Measurements from ENCODE around the gene HEPACAM2. TPM values are rescaled to one million over a fixed set of nuclear protein-coding genes. Genes with fewer than 3 reads are reported as not detected.

The HEPACAM2 gene
- total RNA-seq, 6 experiments from 2014 or later = not detected

DNA sequence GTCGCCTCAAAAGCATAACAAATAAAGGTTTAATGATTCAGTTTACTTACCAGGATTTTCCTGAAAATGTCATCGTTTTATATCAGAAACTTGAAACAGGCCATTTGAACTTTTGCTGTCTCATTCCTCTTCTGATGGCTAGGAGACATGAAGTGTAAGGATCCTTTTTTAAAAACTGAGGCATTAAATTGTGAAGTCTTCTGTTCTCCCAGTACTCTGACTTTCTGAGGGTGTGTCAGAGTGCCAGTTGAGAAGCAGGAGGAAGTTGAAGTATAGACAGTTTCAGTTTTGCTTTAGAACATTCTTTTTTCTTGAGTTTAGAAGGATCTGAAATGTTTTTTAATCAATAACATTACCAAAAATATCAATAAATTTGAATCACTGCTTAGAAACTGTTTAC, 78.1 kb downstream of the HEPACAM2 start, which contains the start of gene SAMD9L:
Gene SAMD9L (minus strand): TSS at position 242 of the 400 bp plus-strand sequence. CDS start 12,414 bp downstream, outside the sequence.
- 25% methylated on average over 2 of the region's 2 CpGs for WGBS (ENCODE audit: insufficient coverage, low coverage, low lambda C conversion rate, missing lambda C conversion rate)
- H3K9me3 ChIP-seq = no peaks in the 10 kb centered on the region
- H3K4me1 ChIP-seq = no peaks in the 10 kb centered on the region
- H3K27me3 ChIP-seq = no peaks in the 10 kb centered on the region
- intact Hi-C loops (cut with DNase I) = no loop called here
- peak within 1 kb of the TSS; percentile 11 to 67 (median 54) for H3K27ac ChIP-seq
- ATAC-seq (peak; percentile 42 to 73 (median 68)), DNase-seq (no peak)
- peaks cover 0 to 5% (median 0%) of the 10 kb centered on the region in 4 donors for H3K36me3 ChIP-seq
- peak within 1 kb of the TSS; percentile 17 to 37 (median 22) for H3K4me3 ChIP-seq
- TF ChIP-seq, protein P1, sequence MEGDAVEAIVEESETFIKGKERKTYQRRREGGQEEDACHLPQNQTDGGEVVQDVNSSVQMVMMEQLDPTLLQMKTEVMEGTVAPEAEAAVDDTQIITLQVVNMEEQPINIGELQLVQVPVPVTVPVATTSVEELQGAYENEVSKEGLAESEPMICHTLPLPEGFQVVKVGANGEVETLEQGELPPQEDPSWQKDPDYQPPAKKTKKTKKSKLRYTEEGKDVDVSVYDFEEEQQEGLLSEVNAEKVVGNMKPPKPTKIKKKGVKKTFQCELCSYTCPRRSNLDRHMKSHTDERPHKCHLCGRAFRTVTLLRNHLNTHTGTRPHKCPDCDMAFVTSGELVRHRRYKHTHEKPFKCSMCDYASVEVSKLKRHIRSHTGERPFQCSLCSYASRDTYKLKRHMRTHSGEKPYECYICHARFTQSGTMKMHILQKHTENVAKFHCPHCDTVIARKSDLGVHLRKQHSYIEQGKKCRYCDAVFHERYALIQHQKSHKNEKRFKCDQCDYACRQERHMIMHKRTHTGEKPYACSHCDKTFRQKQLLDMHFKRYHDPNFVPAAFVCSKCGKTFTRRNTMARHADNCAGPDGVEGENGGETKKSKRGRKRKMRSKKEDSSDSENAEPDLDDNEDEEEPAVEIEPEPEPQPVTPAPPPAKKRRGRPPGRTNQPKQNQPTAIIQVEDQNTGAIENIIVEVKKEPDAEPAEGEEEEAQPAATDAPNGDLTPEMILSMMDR (IDR thresholded peaks at IDR 0.05) = no peak
- no peak for TF ChIP-seq POLR2A (IDR thresholded peaks at IDR 0.05)

DNA sequence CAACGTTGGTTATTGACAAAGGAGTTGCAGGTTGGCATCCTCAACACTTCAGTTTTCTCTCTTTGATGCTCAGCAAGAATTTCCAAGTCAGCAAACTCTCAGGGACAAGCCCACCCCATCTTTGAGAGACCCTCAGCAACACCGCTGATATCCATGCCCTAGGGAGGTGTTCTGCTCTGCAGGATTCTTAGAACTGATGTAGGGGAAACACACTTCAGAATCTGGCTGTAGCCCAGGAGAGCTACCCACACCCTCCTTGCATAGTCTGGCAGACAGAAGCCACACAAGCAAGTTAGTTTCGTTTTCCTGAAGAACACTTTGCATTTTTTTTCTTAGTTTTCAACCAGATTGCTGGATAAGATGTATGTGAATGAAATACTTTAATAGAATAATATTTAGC, 78.9 kb downstream of the HEPACAM2 start:
- H3K4me3 ChIP-seq = peak overlapping the region; percentile 17 to 37 (median 22)
- TF ChIP-seq, protein P1 (IDR thresholded peaks at IDR 0.05) = no peak
- TF ChIP-seq POLR2A (IDR thresholded peaks at IDR 0.05) = no peak

DNA sequence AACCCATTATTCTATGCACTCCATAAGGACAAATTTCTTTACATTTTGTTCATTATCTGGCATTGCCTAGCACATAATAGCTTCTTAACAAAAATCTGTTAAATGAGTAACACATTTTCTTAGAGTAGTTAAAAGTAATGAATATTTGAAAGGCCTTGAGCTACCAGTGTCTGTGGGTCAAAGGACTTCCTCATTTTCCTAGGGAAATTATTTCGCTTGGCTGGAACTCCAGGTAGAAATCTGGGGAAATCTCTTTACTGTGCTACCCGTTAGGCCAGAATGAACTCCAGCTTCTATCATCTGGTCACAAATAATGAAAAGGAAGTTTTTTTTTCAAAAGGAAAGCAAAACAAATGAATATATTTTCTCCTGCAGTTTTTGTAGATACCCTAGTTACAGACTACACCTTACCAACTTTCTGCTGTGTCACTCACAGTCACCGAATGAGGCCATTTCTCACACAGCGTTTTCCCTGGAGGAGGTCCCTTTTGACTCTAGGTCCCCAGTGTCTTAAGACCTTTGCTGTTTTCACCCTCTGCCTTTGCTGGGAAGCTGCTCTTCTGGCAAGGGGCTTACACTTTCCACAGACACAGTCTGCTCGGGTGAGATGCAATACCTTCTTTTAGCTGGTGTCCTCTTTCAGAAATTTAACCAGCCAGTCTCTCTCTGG, 79.7 kb downstream of the HEPACAM2 start:
- Histone ChIP-seq H3K36me3 (peaks cover 0 to 5% (median 0%) of the 10 kb centered on the region in 4 donors), H3K27me3 (no peaks in the 10 kb centered on the region), H3K9me3 (no peaks in the 10 kb centered on the region), H3K4me3 (peak overlapping the region; percentile 17 to 37 (median 22)), H3K27ac (peak overlapping the region in 1 of 3 donors; percentile 6), H3K4me1 (no peaks in the 10 kb centered on the region)
- WGBS (ENCODE audit: insufficient coverage, low coverage, low lambda C conversion rate, missing lambda C conversion rate) = 39% methylated on average over 5 of the region's 5 CpGs
- intact Hi-C loops (cut with DNase I) = no loop called here
- no peak for TF ChIP-seq POLR2A (IDR thresholded peaks at IDR 0.05)
- TF ChIP-seq, protein P1 (IDR thresholded peaks at IDR 0.05) = no peak
- no peak for DNase-seq
- peak in 1 of 4 donors; percentile 28 for ATAC-seq

More for the DNA sequence above, 78.9 kb downstream of the HEPACAM2 start:
- Histone ChIP-seq H3K9me3 (no peaks in the 10 kb centered on the region), H3K4me1 (no peaks in the 10 kb centered on the region), H3K27me3 (no peaks in the 10 kb centered on the region), H3K27ac (peak overlapping the region in 2 of 3 donors; percentile 11 to 67), H3K36me3 (peaks cover 0 to 5% (median 0%) of the 10 kb centered on the region in 4 donors)
- intact Hi-C loops (cut with DNase I) = no loop called here
- WGBS (ENCODE audit: insufficient coverage, low coverage, low lambda C conversion rate, missing lambda C conversion rate) = 12% methylated on average over 3 of the region's 3 CpGs
- ATAC-seq = peak; percentile 66 to 76 (median 72)
- DNase-seq = no peak

DNA sequence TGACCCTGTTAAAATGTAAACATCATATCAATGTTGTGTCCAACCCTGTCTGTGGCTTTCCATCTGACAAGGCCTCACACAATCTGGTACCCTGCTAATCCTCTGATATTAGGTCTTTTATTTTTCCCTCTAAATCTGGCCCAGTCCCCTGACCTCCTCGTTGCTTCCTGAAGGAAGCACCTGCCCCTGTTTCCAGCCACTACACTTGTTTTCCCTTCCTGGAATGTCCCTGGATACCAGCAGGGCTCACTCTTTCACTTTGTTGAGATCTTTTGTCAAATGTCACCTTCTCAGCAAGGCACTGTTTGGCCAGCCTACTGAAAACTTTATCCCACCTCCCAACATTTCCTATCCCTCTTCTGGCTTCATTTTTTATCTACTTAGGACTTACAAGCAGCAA, 80.2 kb downstream of the HEPACAM2 start:
- intact Hi-C loops (cut with DNase I) = no loop called here
- DNase-seq = no peak
- H3K27me3 ChIP-seq = no peaks in the 10 kb centered on the region
- no peak overlapping the region for H3K4me3 ChIP-seq
- WGBS (ENCODE audit: insufficient coverage, low coverage, low lambda C conversion rate, missing lambda C conversion rate) = 18% methylated on average over 1 of the region's 1 CpG
- H3K9me3 ChIP-seq = no peaks in the 10 kb centered on the region
- no peak for ATAC-seq
- peaks cover 0 to 5% (median 0%) of the 10 kb centered on the region in 4 donors for H3K36me3 ChIP-seq
- TF ChIP-seq, protein P1 (IDR thresholded peaks at IDR 0.05) = no peak
- no peak for TF ChIP-seq POLR2A (IDR thresholded peaks at IDR 0.05)
- no peaks in the 10 kb centered on the region for H3K4me1 ChIP-seq
- no peak overlapping the region for H3K27ac ChIP-seq
